Upper lobe of left lung (tissue), 6 donors: ENCODE results near the gene TCEA2. TPM values are rescaled to one million over a fixed set of nuclear protein-coding genes. Genes with fewer than 3 reads are reported as not detected.
A peak's percentile ranks its signal among the peaks of the same experiment; 100 is the strongest.

Source experiments
- ATAC-seq, 2 donors: fragments of 200-7000 bp; cut with Tn5 transposase; one replicate each; pipeline ENCODE4 v1.9.1; 2022; ENCODE audit warnings: mild to moderate bottlenecking in 2 of 2, moderate library complexity in 2 of 2; ENCODE audit not compliant: low FRiP score in 2 of 2
- DNase-seq, 2 donors: peaks; one replicate each; pipeline ENCODE4 v3.0.0-alpha.2; 2019 to 2020
- H3K27ac ChIP-seq, 4 donors: fragments of 200-600 bp; sonication (generic); one replicate each; pipeline ENCODE4 v1.5.1; 2016 to 2019
- H3K27me3 ChIP-seq, 4 donors: fragments of 200-600 bp; sonication (generic); one replicate each; pipeline ENCODE4 v1.5.1; 2017 to 2019
- H3K36me3 ChIP-seq, 4 donors: fragments of 200-600 bp; sonication (generic); one replicate each; pipeline ENCODE4 v1.5.1; 2016 to 2019
- H3K4me1 ChIP-seq, 4 donors: fragments of 200-600 bp; sonication (generic); one replicate each; pipeline ENCODE4 v1.5.1; 2018 to 2019
- H3K4me3 ChIP-seq, 4 donors: fragments of 200-600 bp; sonication (generic); one replicate each; pipeline ENCODE4 v1.5.1; 2017 to 2019; ENCODE audit warnings: mild to moderate bottlenecking in 2 of 4, moderate library complexity in 1 of 4
- H3K9me3 ChIP-seq, 4 donors: fragments of 200-600 bp; sonication (generic); one replicate each; pipeline ENCODE4 v1.5.1; 2018 to 2019
- EP300 ChIP-seq, 4 donors: sonication (generic); formaldehyde crosslinking; IDR thresholded peaks; one replicate each; pipeline ENCODE4 v1.5.1; 2017; ENCODE audit warnings: antibody characterized with exemption in 4 of 4, control low read depth in 2 of 4
- POLR2A ChIP-seq, 4 donors: fragments of 450-650 bp; IDR thresholded peaks; one replicate each; pipeline ENCODE4 v1.5.1; 2016 to 2017; ENCODE audit warnings: antibody characterized with exemption in 4 of 4, mild to moderate bottlenecking in 2 of 4
- POLR2AphosphoS5 ChIP-seq, 2 donors: sonication (generic); formaldehyde crosslinking; IDR thresholded peaks; one replicate each; pipeline ENCODE4 v1.5.1; 2017; ENCODE audit warnings: antibody characterized with exemption in 2 of 2
- WGBS, 2 donors: methylation state at CpG; one replicate each; pipeline ENCODE4 v1.1.5; 2017 to 2018; 5-methylcytosine and 5-hydroxymethylcytosine counted together
- total RNA-seq, 6 donors: library from RNA; depleted of rRNA in 4 of 6; stranded (reverse); fragments of >200 nt in 4 of 6; gene quantifications; one replicate each; pipeline versions ENCODE4 v1.1.0 to v1.2.1, GENCODE V29; 2016 to 2021
- TF ChIP-seq, protein P1 (sequence below), 6 experiments: fragments of 450-650 bp in 4 of 6; fragments of 200-600 bp in 2 of 6; sonication (generic) in 2 of 6; IDR thresholded peaks; one replicate each; pipeline ENCODE4 v1.5.1; 2016 to 2019; ENCODE audit warnings: antibody characterized with exemption in 6 of 6
- donor health status: DM: no; HTN: no; CAD: no; lungs with moderate emphysema.
- donor health status: DM: no; HTN: yes; CAD: no; lungs with severe emphysema.

TCEA2 gene
- total RNA-seq, 6 donors from 2014 or later = 21.7 to 56.0 (median 28.4) TPM

DNA sequence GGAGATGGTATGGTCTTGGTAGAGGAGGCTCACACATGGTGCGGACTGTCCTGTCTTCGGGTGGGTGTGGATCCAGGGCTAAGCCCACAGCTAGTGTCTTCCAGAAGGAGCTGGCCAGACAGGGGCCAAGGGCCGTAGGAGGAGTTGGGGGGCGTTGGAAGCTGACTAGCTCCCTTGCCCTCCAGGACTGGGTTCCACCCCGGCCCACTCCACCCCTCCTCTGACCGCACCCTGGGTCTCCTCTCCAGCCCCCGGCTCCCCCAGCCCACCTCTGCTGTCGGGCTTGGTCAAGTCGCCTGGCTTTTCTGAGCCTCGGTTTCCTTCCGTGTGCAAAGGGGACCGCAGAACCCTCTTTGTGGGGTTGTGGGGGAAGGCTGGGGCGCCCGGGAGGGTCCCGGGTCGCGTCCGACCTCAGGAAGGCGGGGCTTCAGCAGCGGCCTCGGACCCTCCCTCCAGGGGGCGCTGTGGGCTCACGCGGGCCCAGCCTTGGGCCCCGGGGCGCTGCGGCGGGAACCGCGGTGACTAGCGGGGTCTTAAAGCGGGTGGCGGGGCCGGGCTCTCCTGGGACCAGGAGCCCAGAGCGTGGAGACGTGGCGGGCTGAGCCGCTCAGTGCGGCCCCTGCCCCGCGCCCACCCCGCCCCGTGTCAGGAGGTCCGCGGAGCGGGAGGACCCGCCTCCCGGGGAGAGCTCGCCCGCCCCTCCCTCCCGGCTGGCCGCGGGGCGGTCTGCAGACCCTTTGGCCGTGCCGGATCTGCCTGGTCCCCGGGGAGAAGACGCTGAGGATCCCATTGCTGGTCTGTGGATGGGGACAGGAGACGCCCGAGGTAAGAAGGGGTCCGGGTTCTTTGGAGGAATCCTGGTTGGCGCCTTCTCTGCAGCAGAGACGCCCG lies 39.0 kb downstream of the TCEA2 start:
- ATAC-seq = peak in 1 of 2 donors; percentile 67
- H3K9me3 ChIP-seq = no peaks in the 10 kb centered on the region
- 14 to 17% methylated on average over 13 to 26 of the region's 64 CpGs for WGBS, 2 donors
- TF ChIP-seq POLR2AphosphoS5 (IDR thresholded peaks at IDR 0.05) (no peak), POLR2A (IDR thresholded peaks at IDR 0.05) (no peak)
- TF ChIP-seq, protein P1, sequence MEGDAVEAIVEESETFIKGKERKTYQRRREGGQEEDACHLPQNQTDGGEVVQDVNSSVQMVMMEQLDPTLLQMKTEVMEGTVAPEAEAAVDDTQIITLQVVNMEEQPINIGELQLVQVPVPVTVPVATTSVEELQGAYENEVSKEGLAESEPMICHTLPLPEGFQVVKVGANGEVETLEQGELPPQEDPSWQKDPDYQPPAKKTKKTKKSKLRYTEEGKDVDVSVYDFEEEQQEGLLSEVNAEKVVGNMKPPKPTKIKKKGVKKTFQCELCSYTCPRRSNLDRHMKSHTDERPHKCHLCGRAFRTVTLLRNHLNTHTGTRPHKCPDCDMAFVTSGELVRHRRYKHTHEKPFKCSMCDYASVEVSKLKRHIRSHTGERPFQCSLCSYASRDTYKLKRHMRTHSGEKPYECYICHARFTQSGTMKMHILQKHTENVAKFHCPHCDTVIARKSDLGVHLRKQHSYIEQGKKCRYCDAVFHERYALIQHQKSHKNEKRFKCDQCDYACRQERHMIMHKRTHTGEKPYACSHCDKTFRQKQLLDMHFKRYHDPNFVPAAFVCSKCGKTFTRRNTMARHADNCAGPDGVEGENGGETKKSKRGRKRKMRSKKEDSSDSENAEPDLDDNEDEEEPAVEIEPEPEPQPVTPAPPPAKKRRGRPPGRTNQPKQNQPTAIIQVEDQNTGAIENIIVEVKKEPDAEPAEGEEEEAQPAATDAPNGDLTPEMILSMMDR (IDR thresholded peaks at IDR 0.05) = peak; percentile 48 to 70 (median 56)
- H3K36me3 ChIP-seq = peaks cover 0 to 8% (median 3%) of the 10 kb centered on the region in 4 donors
- H3K27ac ChIP-seq = no peak overlapping the region
- H3K4me3 ChIP-seq = peak overlapping the region in 3 of 4 donors; percentile 9 to 45 (median 44)
- peak in 1 of 2 donors; percentile 91 for DNase-seq
- H3K27me3 ChIP-seq = peaks cover 1 to 19% (median 12%) of the 10 kb centered on the region in 4 donors
- peaks cover 10 to 14% (median 11%) of the 10 kb centered on the region in 4 donors for H3K4me1 ChIP-seq

GRCh38 chr20:64102647-64103354 lies 39.8 kb downstream of the TCEA2 start:
- peak overlapping the region in 1 of 4 donors; percentile 45 for H3K4me3 ChIP-seq
- peaks cover 0 to 8% (median 3%) of the 10 kb centered on the region in 4 donors for H3K36me3 ChIP-seq
- no peak overlapping the region for H3K27ac ChIP-seq
- H3K4me1 ChIP-seq = peaks cover 10 to 14% (median 11%) of the 10 kb centered on the region in 4 donors
- ATAC-seq = no peak
- TF ChIP-seq, protein P1 (IDR thresholded peaks at IDR 0.05) = no peak
- TF ChIP-seq POLR2AphosphoS5 (IDR thresholded peaks at IDR 0.05) = no peak
- TF ChIP-seq EP300 (IDR thresholded peaks at IDR 0.05) = no peak
- TF ChIP-seq POLR2A (IDR thresholded peaks at IDR 0.05) = no peak
- no peaks in the 10 kb centered on the region for H3K9me3 ChIP-seq
- DNase-seq = no peak
- H3K27me3 ChIP-seq = peaks cover 1 to 19% (median 12%) of the 10 kb centered on the region in 4 donors
- WGBS, 2 donors = 22 to 33% methylated on average over 15 to 24 of the region's 30 CpGs

DNA sequence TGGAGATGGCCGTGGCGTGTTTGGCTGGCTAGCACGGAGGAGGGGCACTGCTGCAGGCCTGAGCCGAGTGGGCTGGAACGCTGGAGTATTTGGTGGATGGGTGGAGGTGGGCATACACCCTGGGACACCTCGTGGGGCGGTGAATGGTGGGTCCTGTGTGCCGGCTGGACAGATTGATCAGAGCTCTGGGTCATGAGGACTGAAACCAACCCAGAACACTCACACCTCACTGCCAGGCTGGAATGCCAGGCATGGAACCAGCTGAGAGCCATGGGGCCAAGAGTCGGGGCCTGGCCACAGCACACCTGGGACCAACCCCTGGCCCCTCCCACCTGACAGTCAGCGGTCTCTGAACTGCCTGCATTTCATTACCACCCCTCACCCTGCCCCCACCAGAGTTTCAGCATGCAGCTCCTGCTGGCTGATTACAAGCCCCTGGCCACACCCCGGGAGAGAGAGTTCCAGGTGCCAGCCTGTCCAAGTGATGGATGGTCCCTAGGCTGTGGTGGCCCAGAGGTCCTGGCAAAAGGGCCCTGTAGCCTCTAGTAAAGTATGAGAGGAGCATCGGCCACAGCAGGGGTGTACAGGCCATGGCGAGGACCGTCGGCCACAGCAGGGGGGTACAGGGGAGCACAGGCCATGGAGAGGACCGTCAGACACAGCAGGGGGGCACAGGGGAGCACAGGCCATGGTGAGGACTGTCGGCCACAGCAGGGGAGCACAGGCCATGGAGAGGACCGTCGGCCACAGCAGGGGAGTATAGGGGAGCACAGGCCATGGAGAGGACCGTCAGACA lies 41.1 kb downstream of the TCEA2 start:
- WGBS, 2 donors = 59 to 69% methylated on average over 11 to 13 of the region's 20 CpGs
- no peak overlapping the region for H3K4me3 ChIP-seq
- H3K27me3 ChIP-seq = peaks cover 1 to 19% (median 12%) of the 10 kb centered on the region in 4 donors
- peaks cover 10 to 14% (median 11%) of the 10 kb centered on the region in 4 donors for H3K4me1 ChIP-seq
- no peak for TF ChIP-seq POLR2AphosphoS5 (IDR thresholded peaks at IDR 0.05)
- TF ChIP-seq POLR2A (IDR thresholded peaks at IDR 0.05) = no peak
- TF ChIP-seq EP300 (IDR thresholded peaks at IDR 0.05) = no peak
- TF ChIP-seq, protein P1 (IDR thresholded peaks at IDR 0.05) = no peak
- H3K27ac ChIP-seq = no peak overlapping the region
- peaks cover 0 to 3% (median 0%) of the 10 kb centered on the region in 4 donors for H3K36me3 ChIP-seq
- ATAC-seq = no peak
- peak in 1 of 2 donors; percentile 10 for DNase-seq
- H3K9me3 ChIP-seq = no peaks in the 10 kb centered on the region

DNA sequence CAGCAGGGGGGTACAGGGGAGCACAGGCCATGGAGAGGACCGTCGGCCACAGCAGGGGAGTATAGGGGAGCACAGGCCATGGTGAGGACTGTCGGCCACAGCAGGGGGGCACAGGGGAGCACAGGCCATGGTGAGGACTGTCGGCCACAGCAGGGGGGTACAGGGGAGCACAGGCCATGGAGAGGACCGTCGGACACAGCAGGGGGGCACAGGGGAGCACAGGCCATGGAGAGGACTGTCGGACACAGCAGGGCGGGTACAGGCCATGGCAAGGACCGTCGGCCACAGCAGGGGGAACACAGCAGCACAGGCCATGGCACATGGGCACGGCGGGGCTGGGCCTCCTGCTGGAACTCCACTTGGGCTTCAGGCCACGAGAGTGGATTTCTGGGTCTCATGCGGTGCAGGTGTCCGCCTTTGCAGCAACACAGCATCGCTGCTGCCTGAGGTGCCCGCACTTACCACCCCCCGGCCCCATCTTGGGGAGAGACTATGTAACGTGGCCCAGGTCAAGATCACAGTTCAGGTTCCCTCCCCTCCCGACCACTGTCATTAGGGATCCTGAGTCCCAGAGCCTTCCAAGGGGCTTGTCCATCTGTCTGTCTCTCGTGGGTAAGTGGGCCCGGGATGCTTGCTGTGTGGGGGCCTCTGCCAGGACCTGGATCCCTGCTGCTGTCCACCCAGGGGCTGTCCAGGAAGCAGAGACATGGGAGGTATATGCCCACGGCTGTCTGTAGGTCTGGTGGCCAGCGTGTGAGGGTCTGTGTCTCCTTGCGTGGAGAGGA lies 41.9 kb downstream of the TCEA2 start:
- Histone ChIP-seq H3K27me3 (peaks cover 1 to 19% (median 12%) of the 10 kb centered on the region in 4 donors), H3K9me3 (no peaks in the 10 kb centered on the region), H3K27ac (no peak overlapping the region), H3K4me1 (peaks cover 10 to 14% (median 11%) of the 10 kb centered on the region in 4 donors), H3K4me3 (no peak overlapping the region), H3K36me3 (no peaks in the 10 kb centered on the region)
- TF ChIP-seq POLR2A (IDR thresholded peaks at IDR 0.05) = no peak
- no peak for TF ChIP-seq POLR2AphosphoS5 (IDR thresholded peaks at IDR 0.05)
- no peak for TF ChIP-seq EP300 (IDR thresholded peaks at IDR 0.05)
- TF ChIP-seq, protein P1 (IDR thresholded peaks at IDR 0.05) = no peak
- 76 to 85% methylated on average over 11 to 18 of the region's 25 CpGs for WGBS, 2 donors
- ATAC-seq (no peak), DNase-seq (peak in 1 of 2 donors; percentile 12)
